Fibroblast of lung (primary cell): ENCODE data around the gene CMIP. TPM values are rescaled to one million over a fixed set of nuclear protein-coding genes. Genes with fewer than 3 reads are reported as not detected.

Experiments
- DNase-seq, 2 donors: peaks; one replicate each; pipeline versions ENCODE4 v3.0.0 to v3.0.0-alpha.2; 2010; ENCODE audit warnings: low read depth in 2 of 2
- H2AFZ ChIP-seq: 2 replicates; pipeline ENCODE4 v1.5.1; 2012; ENCODE audit warnings: low read length, control low read depth, inconsistent platforms
- H3K27ac ChIP-seq: 2 replicates; pipeline ENCODE4 v1.5.1; 2011; ENCODE audit warnings: low read length, control low read depth; ENCODE audit not compliant: insufficient read depth
- H3K27me3 ChIP-seq: 2 replicates; pipeline ENCODE4 v1.5.1; 2011; ENCODE audit warnings: mild to moderate bottlenecking, low read length; ENCODE audit not compliant: control insufficient read depth, insufficient read depth
- H3K36me3 ChIP-seq: 2 replicates; pipeline ENCODE4 v1.5.1; 2011; ENCODE audit warnings: low read length; ENCODE audit not compliant: control insufficient read depth, insufficient read depth
- H3K4me1 ChIP-seq: 2 replicates; pipeline ENCODE4 v1.5.1; 2011; ENCODE audit warnings: low read length; ENCODE audit not compliant: control insufficient read depth, insufficient read depth; ENCODE audit errors: extremely low read depth
- H3K4me2 ChIP-seq: 2 replicates; pipeline ENCODE4 v1.5.1; 2011; ENCODE audit warnings: low read length, control low read depth; ENCODE audit not compliant: insufficient read depth; ENCODE audit errors: extremely low read depth
- H3K4me3 ChIP-seq, 4 experiments: fragments of 200-600 bp in 1 of 4; sonication (generic) in 1 of 4; replicated peaks in 1 of 4; 2 replicates each; pipeline ENCODE4 v1.5.1; 2011 to 2016; ENCODE audit warnings: low read length in 4 of 4, low read depth in 3 of 4, mild to moderate bottlenecking in 3 of 4, control low read depth in 2 of 4, inconsistent platforms in 1 of 4, mixed read lengths in 1 of 4; ENCODE audit not compliant: insufficient read depth in 1 of 4; ENCODE audit errors: control extremely low read depth in 1 of 4
- H3K79me2 ChIP-seq: 2 replicates; pipeline ENCODE4 v1.5.1; 2012; ENCODE audit warnings: mild to moderate bottlenecking, low read length, inconsistent platforms; ENCODE audit not compliant: control insufficient read depth, insufficient read depth
- H3K9ac ChIP-seq: 2 replicates; pipeline ENCODE4 v1.5.1; 2011; ENCODE audit warnings: mild to moderate bottlenecking, low read length, control low read depth; ENCODE audit not compliant: insufficient read depth
- H3K9me3 ChIP-seq: 2 replicates; pipeline ENCODE4 v1.5.1; 2012; ENCODE audit warnings: low read depth, low read length; ENCODE audit not compliant: control insufficient read depth, insufficient read depth
- H4K20me1 ChIP-seq: 2 replicates; pipeline ENCODE4 v1.5.1; 2011; ENCODE audit warnings: low read length; ENCODE audit not compliant: control insufficient read depth, insufficient read depth; ENCODE audit errors: extremely low read depth
- CTCF ChIP-seq, 2 donors: IDR thresholded peaks in 1 of 2; conservative IDR thresholded peaks in 1 of 2; 1 replicate in 1 of 2; 2 replicates in 1 of 2; pipeline ENCODE4 v1.5.1; 2011 to 2012; ENCODE audit warnings: low read length in 2 of 2, control low read depth in 1 of 2, inconsistent platforms in 1 of 2, low read depth in 1 of 2, mild to moderate bottlenecking in 1 of 2
- EZH2 ChIP-seq: IDR thresholded peaks from 2 replicates; pipeline ENCODE4 v1.5.1; 2012; ENCODE audit warnings: low read length, control low read depth, mild to moderate bottlenecking; ENCODE audit errors: missing control alignments
- polyA plus RNA-seq, 2 donors: library from polyadenylated mRNA; depleted of rRNA in 1 of 2; stranded (reverse) in 1 of 2; unstranded in 1 of 2; fragments of >200 nt; gene quantifications; 2 replicates each; pipeline ENCODE4 v1.2.1, GENCODE V29; 2011 to 2012; ENCODE audit warnings: missing spikeins in 1 of 2
- total RNA-seq: library from RNA; depleted of rRNA; stranded (reverse); fragments of >200 nt; gene quantifications from 2 replicates; pipeline ENCODE4 v1.2.1, GENCODE V29; 2014

Gene CMIP
- total and polyA plus RNA-seq, 2 donors (not counting 1 experiment from before 2014, with no cell fraction given), result 1.9 to 5.1 TPM

- H3K79me2 ChIP-seq, result no peaks in the 10 kb centered on the region
- TF ChIP-seq EZH2 (no peak), CTCF (conservative IDR thresholded peaks at IDR 0.05 in 1 of 2, IDR thresholded peaks at IDR 0.05 in 1 of 2; ENCODE audit: low read depth in 1 of 2, low read length in 2 of 2) (peak; percentile 55 to 66)
- H4K20me1 ChIP-seq, result no peaks in the 10 kb centered on the region
- no peaks in the 10 kb centered on the region for H3K4me1 ChIP-seq
- DNase-seq, result peak in 1 of 2 donors; percentile 65
- H3K36me3 ChIP-seq, result no peaks in the 10 kb centered on the region
- no peak overlapping the region for H3K27ac ChIP-seq
- H3K4me3 ChIP-seq, result no peak overlapping the region
- H3K9ac ChIP-seq, result no peak overlapping the region
- H3K4me2 ChIP-seq, result no peak overlapping the region
- no peak overlapping the region for H2AFZ ChIP-seq
- no peaks in the 10 kb centered on the region for H3K9me3 ChIP-seq
- H3K27me3 ChIP-seq, result no peaks in the 10 kb centered on the region
These were observed 178.9 kb downstream of the CMIP start for GRCh38 chr16:81623365-81624102.

- H3K4me3 ChIP-seq, result no peak overlapping the region
- H3K79me2 ChIP-seq, result no peaks in the 10 kb centered on the region
- no peak overlapping the region for H3K4me2 ChIP-seq
- H2AFZ ChIP-seq, result no peak overlapping the region
- H3K27me3 ChIP-seq, result no peaks in the 10 kb centered on the region
- no peaks in the 10 kb centered on the region for H3K36me3 ChIP-seq
- no peak overlapping the region for H3K27ac ChIP-seq
- H3K9ac ChIP-seq, result no peak overlapping the region
- H4K20me1 ChIP-seq, result no peaks in the 10 kb centered on the region
- no peaks in the 10 kb centered on the region for H3K9me3 ChIP-seq
- TF ChIP-seq CTCF (conservative IDR thresholded peaks at IDR 0.05 in 1 of 2, IDR thresholded peaks at IDR 0.05 in 1 of 2; ENCODE audit: low read depth in 1 of 2, low read length in 2 of 2) (no peak), EZH2 (no peak)
- no peaks in the 10 kb centered on the region for H3K4me1 ChIP-seq
- DNase-seq, result no peak
These were observed 179.8 kb downstream of the CMIP start for GRCh38 chr16:81624403-81624759.

GRCh38 chr16:81624760-81625543, 180.3 kb downstream of the CMIP start:
- Histone ChIP-seq H3K27ac (no peak overlapping the region), H3K36me3 (no peaks in the 10 kb centered on the region), H3K27me3 (no peaks in the 10 kb centered on the region), H3K4me3 (no peak overlapping the region), H3K4me2 (no peak overlapping the region), H3K4me1 (no peaks in the 10 kb centered on the region), H3K79me2 (no peaks in the 10 kb centered on the region), H3K9ac (no peak overlapping the region), H2AFZ (no peak overlapping the region), H3K9me3 (no peaks in the 10 kb centered on the region), H4K20me1 (no peaks in the 10 kb centered on the region)
- DNase-seq, result no peak
- TF ChIP-seq CTCF (conservative IDR thresholded peaks at IDR 0.05 in 1 of 2, IDR thresholded peaks at IDR 0.05 in 1 of 2; ENCODE audit: low read depth in 1 of 2, low read length in 2 of 2) (no peak), EZH2 (no peak)
